ENCODE results near the gene HLA-DMA.

DNA sequence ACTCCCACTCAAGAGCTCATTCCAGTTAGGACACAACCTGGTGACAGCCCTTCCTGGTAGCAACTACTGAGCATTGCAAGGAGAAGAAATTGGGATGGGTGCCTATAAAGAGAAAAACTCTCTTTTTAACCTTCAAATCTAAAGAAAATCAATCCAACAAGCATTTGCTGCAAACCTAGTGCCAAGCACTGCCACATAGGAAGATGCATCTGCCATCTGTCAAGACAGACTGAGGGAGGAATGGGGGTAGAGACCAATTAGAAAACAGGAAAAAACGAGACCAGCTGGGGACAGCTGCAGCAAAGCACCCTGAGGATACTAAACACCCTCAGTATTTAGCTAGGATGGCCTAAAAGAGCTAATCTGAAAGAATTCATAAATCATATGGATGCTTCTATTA, 39.9 kb downstream of the HLA-DMA start:
- TF ChIP-seq GATA2 (IDR thresholded peaks at IDR 0.05; ENCODE audit: low read depth, low read length) = no peak
- no peak for TF ChIP-seq GATA3 (IDR thresholded peaks at IDR 0.05; ENCODE audit: low read depth, low read length)
